Left colon (tissue), 2 donors: ENCODE results near the gene CALR. TPM values are rescaled to one million over a fixed set of nuclear protein-coding genes. Genes with fewer than 3 reads are reported as not detected.
"Not testable (repeated sequence)": the region's sequence is repeated elsewhere in the genome, so short reads cannot be mapped to it uniquely, and the experiment has no call there.

Experiments
- ATAC-seq: fragments of 200-7000 bp; cut with Tn5 transposase; one replicate; pipeline ENCODE4 v1.9.1; 2020; ENCODE audit warnings: mild to moderate bottlenecking, moderate library complexity
- DNase-seq, 2 donors: peaks; one replicate each; pipeline ENCODE4 v3.0.0-alpha.2; 2020
- intact Hi-C, 2 donors: fragments of 100-400 bp; cut with DNase I in 1 of 2; cut with micrococcal nuclease in 1 of 2; formaldehyde crosslinking; loops; one replicate each; pipeline versions ENCODE4 v1.11.2 to v1.14.0; 2022; cut with DNase I, micrococcal nuclease
- total RNA-seq, 2 donors: library from RNA; stranded (reverse); fragmentation: NEBNext Ultra II Directional; extraction: Animal tissue kit (Norgen Biotek cat#: 25700); gene quantifications; one replicate each; pipeline ENCODE4 v1.2.1, GENCODE V29; 2021
- donor health status: DM: no; HTN: no; CAD: no.
- donor health status: DM: yes; HTN: yes; CAD: no.

CALR gene
- total RNA-seq, 2 donors from 2014 or later: 550 to 739 TPM

- DNase-seq (peak; percentile 11 to 53), ATAC-seq (no peak)
- intact Hi-C loops: loop anchor here in 1 of 2 donors (10.0 kb wide), 1 partner anchor 85 kb away; the partner anchor contains the start of genes DNASE2 and KLF1
Measured at GRCh38 chr19:12969292-12969988, 31.0 kb downstream of the CALR start, which contains the start of gene DAND5. TSS of gene DAND5 (plus strand) at chr19:12969576. CDS start at chr19:12969661, 85 bp downstream.

GRCh38 chr19:12970070-12970820, 31.8 kb downstream of the CALR start:
- no peak for ATAC-seq
- no peak for DNase-seq
- intact Hi-C loops: no loop called here

DNA sequence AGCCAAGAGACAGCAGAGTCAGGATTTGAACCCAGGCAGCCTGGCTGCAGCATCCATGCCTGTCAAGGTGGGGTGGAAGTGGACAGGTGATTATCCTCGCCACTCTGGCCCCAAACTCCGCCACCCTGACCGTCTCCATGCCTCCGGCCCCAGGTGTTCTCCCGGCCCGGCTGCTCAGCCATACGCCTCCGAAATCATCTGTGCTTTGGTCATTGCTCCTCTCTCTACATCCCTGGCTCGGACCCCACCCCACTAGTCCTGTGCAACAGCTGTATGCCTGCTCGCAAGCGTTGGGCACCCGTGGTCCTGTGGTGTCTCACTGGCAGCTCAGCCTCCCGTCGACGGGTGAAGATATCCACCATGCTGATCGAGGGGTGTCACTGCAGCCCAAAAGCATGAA, 34.8 kb downstream of the CALR start:
- ATAC-seq: no peak
- intact Hi-C loops: no loop called here
- no peak for DNase-seq

DNA sequence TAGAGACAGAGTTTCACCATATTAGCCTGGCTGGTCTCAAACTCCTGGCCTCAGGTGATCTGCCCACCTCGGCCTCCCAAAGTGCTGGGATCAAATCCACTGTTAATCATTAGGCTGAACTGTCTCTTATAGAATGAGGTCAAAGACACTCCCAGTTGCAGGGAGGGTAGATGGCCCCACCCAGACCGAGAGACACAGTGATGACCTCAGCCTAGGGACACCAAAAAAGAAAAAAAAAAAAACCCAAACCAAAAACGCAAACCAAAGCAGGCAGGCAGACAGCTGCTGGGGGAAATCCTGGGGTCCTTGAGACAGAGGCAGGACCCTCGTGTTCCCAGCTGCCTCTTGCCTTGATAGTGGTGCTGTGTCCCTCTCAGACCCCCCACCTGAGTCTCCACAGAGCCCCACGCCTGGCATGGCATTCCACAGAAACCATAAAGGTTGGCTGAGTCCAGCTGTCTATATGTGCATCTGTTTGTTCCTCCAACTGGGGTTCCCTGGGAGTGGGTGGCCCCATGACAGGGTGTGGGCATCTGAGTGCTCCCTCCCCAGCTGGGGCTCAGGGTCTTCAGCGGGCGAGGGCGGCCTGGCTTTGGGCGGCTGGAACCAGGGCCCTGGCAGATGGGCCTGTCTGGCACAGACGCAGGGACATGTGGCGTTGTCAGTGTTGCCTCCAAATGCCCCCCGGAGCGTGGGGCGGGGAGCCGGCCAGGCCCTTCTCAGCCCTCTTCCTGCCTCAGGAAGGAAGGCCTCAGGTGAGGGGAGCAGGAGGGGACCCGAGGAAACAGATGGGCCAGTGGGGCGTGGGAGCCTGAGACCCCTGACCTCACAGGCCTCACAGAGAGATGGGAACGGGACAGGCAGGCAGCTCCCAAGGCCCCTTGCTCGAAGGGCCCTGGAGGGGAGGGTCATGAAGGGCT, 36.2 kb downstream of the CALR start:
- ATAC-seq (peak; percentile 30), DNase-seq (no peak)
- intact Hi-C loops: no loop called here

GRCh38 chr19:12975221-12975741, 36.9 kb downstream of the CALR start:
- ATAC-seq (no peak), DNase-seq (no peak)
- intact Hi-C loops: no loop called here

DNA sequence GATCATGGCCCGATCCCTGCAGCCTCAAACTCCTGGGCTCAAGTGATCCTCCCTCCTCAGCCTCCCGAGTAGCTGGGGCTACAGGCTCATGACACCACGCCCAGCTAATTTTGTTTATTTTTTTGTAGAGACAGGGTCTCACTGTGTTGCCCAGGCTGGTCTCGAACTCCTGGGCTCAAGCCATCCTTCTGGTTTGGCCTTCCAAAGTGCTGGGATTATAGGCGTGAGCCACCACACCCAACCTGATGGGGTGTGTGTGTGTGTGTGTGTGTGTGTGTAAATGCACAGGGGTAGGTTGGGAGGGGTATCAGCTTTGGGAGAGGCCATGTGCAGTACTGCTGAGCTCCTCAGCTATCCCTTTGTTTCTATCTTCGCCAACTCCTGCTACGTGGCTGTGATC, 37.7 kb downstream of the CALR start:
- intact Hi-C loops, ATAC-seq, DNase-seq: not testable (repeated sequence)

- DNase-seq (no peak), ATAC-seq (no peak)
- intact Hi-C loops: loop anchor here (5.0 to 10.0 kb wide), 4 partner anchors 55 to 285 kb away; no protein-coding TSS in a partner anchor
Measured at GRCh38 chr19:12979974-12980373, 41.6 kb downstream of the CALR start.

- intact Hi-C loops: loop anchor here (5.0 to 10.0 kb wide), 4 partner anchors 52 to 282 kb away; no protein-coding TSS in a partner anchor
- no peak for ATAC-seq
- DNase-seq: no peak
Measured at GRCh38 chr19:12982648-12983047, 44.2 kb downstream of the CALR start.

DNA sequence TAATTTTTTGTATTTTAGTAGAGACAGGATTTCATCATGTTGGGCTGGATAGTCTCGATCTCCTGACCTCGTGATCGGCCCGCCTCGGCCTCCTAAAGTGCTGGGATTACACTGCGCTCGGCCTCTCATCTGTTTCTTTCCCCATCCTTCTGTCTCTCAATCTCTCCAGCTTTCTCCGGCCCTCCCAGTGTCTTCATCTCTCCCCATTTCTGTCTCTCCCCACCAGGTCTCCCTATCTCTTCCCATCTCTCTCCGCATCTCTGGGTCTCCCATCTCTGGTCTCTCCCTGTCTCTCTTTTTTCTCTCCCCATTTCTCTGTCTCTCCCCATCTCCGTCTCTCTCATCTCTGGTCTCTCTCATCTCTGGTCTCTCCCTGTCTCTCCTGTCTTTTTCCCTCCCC, 44.7 kb downstream of the CALR start:
- ATAC-seq (no peak), DNase-seq (no peak)
- intact Hi-C loops: loop anchor here (5.0 to 10.0 kb wide), 4 partner anchors 52 to 282 kb away; no protein-coding TSS in a partner anchor

GRCh38 chr19:12983542-12984142, 45.2 kb downstream of the CALR start:
- intact Hi-C loops: loop anchor here (5.0 to 10.0 kb wide), 4 partner anchors 51 to 281 kb away; no protein-coding TSS in a partner anchor
- ATAC-seq: peak; percentile 66

GRCh38 chr19:12984143-12984627, 45.8 kb downstream of the CALR start:
- DNase-seq (no peak), ATAC-seq (no peak)
- intact Hi-C loops: loop anchor here (5.0 to 10.0 kb wide), 4 partner anchors 51 to 281 kb away; no protein-coding TSS in a partner anchor

More at GRCh38 chr19:12983542-12984142, 45.2 kb downstream of the CALR start:
- peak in 1 of 2 donors; percentile 86 for DNase-seq

- DNase-seq (peak in 1 of 2 donors; percentile 40), ATAC-seq (no peak)
- intact Hi-C loops: loop anchor here (5.0 to 10.0 kb wide), 4 partner anchors 50 to 280 kb away; no protein-coding TSS in a partner anchor
Measured at GRCh38 chr19:12984683-12985048, 46.3 kb downstream of the CALR start.

- peak; percentile 82 to 94 for DNase-seq
- ATAC-seq: peak; percentile 85
- intact Hi-C loops: loop anchor here (10.0 kb wide), 3 partner anchors 50 to 280 kb away; no protein-coding TSS in a partner anchor
Measured at GRCh38 chr19:12985049-12985776, 46.8 kb downstream of the CALR start.

DNA sequence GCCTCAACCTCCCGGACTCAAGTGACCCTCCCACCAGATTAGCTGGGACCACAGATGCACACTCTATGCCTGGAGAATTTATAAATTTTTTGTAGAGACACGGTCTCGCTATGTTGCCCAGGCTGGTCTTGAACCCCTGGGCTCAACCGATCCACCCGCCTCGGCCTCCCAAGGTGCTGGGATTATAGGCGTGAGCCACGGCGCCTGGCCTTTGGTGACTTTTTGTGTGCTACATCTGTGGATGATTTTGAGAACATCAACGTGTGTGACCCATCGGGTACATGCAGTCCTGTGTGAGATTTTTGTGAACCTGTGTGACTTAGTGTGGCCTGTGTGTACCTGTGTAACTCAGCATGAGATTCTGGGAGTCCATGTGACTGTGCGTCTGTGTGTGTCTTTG, 48.3 kb downstream of the CALR start:
- ATAC-seq: no peak
- intact Hi-C loops: loop anchor here (10.0 kb wide), 3 partner anchors 48 to 278 kb away; no protein-coding TSS in a partner anchor
- DNase-seq: no peak

- no peak for ATAC-seq
- intact Hi-C loops: loop anchor here (10.0 kb wide), 3 partner anchors 48 to 278 kb away; no protein-coding TSS in a partner anchor
- no peak for DNase-seq
Measured at GRCh38 chr19:12987190-12987589, 48.8 kb downstream of the CALR start.

- intact Hi-C loops: loop anchor here (10.0 kb wide), 3 partner anchors 47 to 277 kb away; no protein-coding TSS in a partner anchor
- ATAC-seq: no peak
- DNase-seq: no peak
Measured at GRCh38 chr19:12987781-12988180, 49.4 kb downstream of the CALR start.

- intact Hi-C loops: no loop called here
- ATAC-seq (no peak), DNase-seq (no peak)
Measured at GRCh38 chr19:12990431-12990830, 52.0 kb downstream of the CALR start.
